Measurements from ENCODE around the gene KCNH8.
"Not testable (repeated sequence)": the region's sequence is repeated elsewhere in the genome, so short reads cannot be mapped to it uniquely, and the experiment has no call there.

Gene KCNH8

DNA sequence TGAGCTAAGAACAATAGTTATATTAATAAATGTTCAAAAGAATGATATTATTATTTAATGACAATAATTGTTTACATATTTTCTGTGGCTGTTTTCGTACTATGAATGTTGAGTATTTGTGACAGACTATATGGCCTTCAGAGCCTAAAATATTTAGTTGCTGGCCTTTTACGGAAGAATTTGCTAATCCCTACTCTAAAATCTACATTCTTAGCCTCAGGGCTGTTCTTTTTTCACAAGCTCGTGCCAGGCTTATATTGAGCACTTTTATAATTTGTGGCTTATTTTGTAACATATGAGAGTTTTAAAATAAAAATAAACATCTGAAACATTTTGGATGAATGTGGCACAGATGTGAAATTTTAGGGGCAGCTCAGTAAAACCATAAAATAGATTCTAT, 79.9 kb downstream of the KCNH8 start:
- TF ChIP-seq, protein P1, sequence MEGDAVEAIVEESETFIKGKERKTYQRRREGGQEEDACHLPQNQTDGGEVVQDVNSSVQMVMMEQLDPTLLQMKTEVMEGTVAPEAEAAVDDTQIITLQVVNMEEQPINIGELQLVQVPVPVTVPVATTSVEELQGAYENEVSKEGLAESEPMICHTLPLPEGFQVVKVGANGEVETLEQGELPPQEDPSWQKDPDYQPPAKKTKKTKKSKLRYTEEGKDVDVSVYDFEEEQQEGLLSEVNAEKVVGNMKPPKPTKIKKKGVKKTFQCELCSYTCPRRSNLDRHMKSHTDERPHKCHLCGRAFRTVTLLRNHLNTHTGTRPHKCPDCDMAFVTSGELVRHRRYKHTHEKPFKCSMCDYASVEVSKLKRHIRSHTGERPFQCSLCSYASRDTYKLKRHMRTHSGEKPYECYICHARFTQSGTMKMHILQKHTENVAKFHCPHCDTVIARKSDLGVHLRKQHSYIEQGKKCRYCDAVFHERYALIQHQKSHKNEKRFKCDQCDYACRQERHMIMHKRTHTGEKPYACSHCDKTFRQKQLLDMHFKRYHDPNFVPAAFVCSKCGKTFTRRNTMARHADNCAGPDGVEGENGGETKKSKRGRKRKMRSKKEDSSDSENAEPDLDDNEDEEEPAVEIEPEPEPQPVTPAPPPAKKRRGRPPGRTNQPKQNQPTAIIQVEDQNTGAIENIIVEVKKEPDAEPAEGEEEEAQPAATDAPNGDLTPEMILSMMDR (conservative IDR thresholded peaks at IDR 0.05; ENCODE audit: low read length), result no peak
- no peak overlapping the region for H3K4me3 ChIP-seq (ENCODE audit: low read length)
- DNase-seq (ENCODE audit: low read depth), result no peak

DNA sequence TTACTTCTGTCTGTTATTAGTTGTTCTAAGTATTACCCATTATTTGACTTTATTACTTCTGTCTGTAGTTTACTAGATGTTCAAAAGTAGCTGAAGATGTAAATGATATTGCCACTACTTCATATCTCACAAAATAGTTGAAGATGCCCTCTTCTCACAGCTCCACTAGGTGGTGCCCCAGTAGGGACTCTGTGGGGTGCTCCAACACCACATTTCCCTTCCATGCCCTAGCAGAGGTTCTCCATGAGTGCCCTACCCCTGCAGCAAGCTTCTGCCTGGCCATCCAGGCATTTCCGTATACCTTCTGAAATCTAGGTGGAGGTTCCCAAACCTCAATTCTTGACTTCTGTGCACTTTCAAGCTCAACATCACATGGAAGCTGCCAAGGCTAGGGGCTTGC, 80.8 kb downstream of the KCNH8 start:
- TF ChIP-seq, protein P1 (conservative IDR thresholded peaks at IDR 0.05; ENCODE audit: low read length), result no peak
- DNase-seq (ENCODE audit: low read depth), result no peak
- H3K4me3 ChIP-seq (ENCODE audit: low read length), result no peak overlapping the region

DNA sequence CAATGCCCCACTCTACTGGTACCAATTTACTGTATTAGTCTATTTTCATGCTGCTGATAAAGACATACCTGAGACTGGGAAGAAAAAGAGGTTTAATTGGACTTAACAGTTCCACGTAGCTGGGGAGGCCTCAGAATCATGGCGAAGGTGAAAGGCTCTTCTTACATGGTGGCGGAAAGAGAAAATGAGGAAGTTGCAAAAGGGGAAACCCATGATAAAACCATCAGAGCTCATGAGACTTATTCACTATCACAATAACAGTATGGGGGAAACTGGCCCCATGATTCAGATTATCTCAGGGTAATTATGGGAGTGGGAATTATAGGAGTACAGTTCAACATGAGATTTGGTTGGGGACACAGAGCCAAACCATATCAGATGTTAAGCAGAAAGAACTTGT, 81.6 kb downstream of the KCNH8 start:
- DNase-seq (ENCODE audit: low read depth), result not testable (repeated sequence)

DNA sequence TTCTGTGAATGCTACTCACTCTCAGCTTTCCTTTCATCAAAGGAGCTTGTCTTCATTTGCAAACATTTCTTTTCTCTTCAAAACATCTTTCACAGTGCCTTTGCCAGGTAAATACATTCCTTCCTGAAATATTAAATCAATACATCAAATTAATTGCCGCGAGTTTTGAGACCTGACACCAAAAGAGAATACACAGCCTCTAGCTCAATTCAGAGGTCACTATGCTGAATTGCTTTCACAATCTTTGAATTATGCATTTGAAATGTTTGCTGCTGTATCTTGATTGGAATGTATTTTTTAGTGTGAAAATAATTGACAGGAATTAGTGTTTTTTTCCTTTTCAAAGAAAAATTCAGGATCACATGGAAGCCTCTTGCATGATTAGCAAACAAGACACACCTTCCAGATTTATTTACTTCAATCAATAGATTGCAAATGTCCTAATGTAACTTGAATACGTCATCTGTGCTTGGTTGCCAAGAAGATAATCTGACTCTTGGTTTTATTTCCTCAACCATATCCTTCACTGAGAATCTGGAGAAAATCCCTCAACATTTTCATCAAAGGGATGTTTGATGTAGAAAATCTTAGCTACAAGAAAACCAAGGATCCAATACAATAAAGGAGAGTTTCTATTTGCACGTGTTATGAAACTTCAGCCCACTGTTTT, 83.6 kb downstream of the KCNH8 start:
- TF ChIP-seq, protein P1 (conservative IDR thresholded peaks at IDR 0.05; ENCODE audit: low read length), result no peak
- DNase-seq (ENCODE audit: low read depth), result no peak
- no peak overlapping the region for H3K4me3 ChIP-seq (ENCODE audit: low read length)

More for the DNA sequence above, 81.6 kb downstream of the KCNH8 start:
- H3K4me3 ChIP-seq (ENCODE audit: low read length), result not testable (repeated sequence)

DNA sequence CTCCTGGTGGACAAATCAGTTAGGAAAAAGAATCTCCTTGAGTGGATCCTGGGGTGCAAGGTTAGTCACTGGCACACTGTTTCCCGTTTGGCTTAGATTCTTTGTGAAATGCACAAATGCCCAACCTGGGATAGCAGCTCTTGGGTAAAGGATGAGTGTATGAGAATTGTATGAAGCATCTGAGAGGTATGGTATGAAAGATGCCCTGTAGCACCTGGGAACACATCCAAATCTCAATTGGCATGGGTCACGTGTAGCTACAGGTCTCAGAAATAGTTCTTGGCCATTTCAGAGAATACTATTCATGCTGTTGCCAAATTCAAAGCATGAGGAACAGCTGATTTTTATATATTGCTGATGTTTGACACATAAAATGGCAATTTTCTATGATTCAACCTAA, 84.3 kb downstream of the KCNH8 start:
- no peak overlapping the region for H3K4me3 ChIP-seq (ENCODE audit: low read length)
- DNase-seq (ENCODE audit: low read depth), result no peak
- TF ChIP-seq, protein P1 (conservative IDR thresholded peaks at IDR 0.05; ENCODE audit: low read length), result no peak

DNA sequence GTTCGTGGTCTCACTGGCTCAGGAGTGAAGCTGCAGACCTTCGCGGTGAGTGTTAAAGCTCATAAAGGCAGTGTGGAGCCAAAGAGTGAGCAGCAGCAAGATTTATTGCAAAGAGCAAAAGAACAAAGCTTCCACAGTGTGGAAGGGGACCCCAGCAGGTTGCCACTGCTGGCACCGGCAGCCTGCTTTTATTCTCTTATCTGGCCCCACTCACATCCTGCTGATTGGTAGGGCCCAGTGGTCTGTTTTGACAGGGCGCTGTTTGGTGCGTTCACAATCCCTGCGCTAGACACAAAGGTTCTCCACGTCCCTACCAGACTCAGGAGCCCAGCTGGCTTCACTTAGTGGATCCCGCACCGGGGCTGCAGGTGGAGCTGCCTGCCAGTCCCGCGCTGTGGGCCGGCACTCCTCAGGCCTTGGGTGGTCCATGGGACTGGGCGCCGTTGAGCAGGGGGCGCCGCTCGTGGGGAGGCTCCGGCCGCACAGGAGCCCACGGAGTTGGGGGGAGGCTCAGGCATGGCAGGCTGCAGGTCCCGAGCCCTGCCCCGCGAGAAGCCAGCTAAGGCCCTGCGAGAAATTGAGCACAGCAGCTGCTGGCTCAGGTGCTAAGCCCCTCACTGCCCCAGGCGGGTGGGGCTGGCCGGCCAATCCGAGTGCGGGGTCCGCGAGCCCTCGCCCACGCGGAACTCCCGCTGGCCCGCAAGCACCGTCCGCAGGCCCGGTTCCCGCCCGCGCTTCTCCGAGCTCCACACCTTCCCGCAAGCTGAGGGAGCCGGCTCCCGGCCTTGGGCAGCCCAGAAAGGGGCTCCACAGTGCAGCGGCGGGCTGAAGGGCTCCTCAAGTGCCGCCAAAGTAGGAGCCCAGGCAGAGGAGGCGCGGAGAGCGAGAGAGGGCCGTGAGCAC, 85.8 kb downstream of the KCNH8 start:
- DNase-seq (ENCODE audit: low read depth); H3K4me3 ChIP-seq (ENCODE audit: low read length): not testable (repeated sequence)

DNA sequence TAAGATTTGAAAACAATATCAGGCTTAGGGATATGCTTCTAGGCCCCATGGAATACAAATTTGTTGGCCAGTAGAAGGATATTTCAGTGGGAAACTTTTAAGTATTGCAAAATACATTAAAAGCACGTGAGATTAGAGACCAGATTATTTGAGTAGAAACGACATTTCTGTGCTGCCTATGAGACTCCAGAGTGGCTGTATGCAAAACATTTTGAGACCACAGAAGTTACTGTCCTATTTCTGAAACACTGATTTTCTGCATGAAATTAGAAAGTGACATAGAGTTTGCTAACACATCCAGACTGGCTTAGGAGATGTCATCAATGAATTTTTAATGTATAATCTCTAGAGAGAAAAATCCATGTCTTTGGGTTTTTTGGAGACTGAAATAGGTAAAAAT, 99.8 kb downstream of the KCNH8 start:
- H3K4me3 ChIP-seq (ENCODE audit: low read length), result no peak overlapping the region
- TF ChIP-seq, protein P1 (conservative IDR thresholded peaks at IDR 0.05; ENCODE audit: low read length), result no peak
- DNase-seq (ENCODE audit: low read depth), result no peak

DNA sequence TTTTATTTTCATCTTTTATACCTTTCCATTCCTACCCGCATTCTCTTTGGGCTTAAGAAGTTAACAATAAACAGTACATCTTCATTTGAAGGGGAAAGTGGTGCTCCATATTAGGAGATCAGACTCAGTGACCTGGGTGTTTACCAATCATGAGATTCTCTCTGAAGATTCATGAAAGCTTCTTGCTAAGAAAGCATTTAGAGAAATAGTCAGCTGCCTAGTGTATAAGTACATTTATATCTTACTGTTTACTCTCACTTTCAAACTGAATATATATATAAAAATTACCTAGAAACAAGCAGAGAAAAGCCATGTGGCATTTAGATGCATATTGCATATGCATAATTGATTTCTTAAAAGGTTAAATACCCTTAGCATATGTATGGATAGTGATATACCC, 100.5 kb downstream of the KCNH8 start:
- DNase-seq (ENCODE audit: low read depth), result no peak
- H3K4me3 ChIP-seq (ENCODE audit: low read length), result no peak overlapping the region
- TF ChIP-seq, protein P1 (conservative IDR thresholded peaks at IDR 0.05; ENCODE audit: low read length), result no peak

All from AG10803 (cell line).